Upper lobe of left lung (tissue), 6 donors: Measurements from ENCODE around the gene SCG5. TPM values are rescaled to one million over a fixed set of nuclear protein-coding genes. Genes with fewer than 3 reads are reported as not detected.

Experiments
- ATAC-seq, 2 donors: fragments of 200-7000 bp; cut with Tn5 transposase; one replicate each; pipeline ENCODE4 v1.9.1; 2022; ENCODE audit warnings: mild to moderate bottlenecking in 2 of 2, moderate library complexity in 2 of 2; ENCODE audit not compliant: low FRiP score in 2 of 2
- DNase-seq, 2 donors: peaks; one replicate each; pipeline ENCODE4 v3.0.0-alpha.2; 2019 to 2020
- H3K27ac ChIP-seq, 4 donors: fragments of 200-600 bp; sonication (generic); one replicate each; pipeline ENCODE4 v1.5.1; 2016 to 2019
- H3K27me3 ChIP-seq, 4 donors: fragments of 200-600 bp; sonication (generic); one replicate each; pipeline ENCODE4 v1.5.1; 2017 to 2019
- H3K36me3 ChIP-seq, 4 donors: fragments of 200-600 bp; sonication (generic); one replicate each; pipeline ENCODE4 v1.5.1; 2016 to 2019
- H3K4me1 ChIP-seq, 4 donors: fragments of 200-600 bp; sonication (generic); one replicate each; pipeline ENCODE4 v1.5.1; 2018 to 2019
- H3K4me3 ChIP-seq, 4 donors: fragments of 200-600 bp; sonication (generic); one replicate each; pipeline ENCODE4 v1.5.1; 2017 to 2019; ENCODE audit warnings: mild to moderate bottlenecking in 2 of 4, moderate library complexity in 1 of 4
- H3K9me3 ChIP-seq, 4 donors: fragments of 200-600 bp; sonication (generic); one replicate each; pipeline ENCODE4 v1.5.1; 2018 to 2019
- EP300 ChIP-seq, 4 donors: sonication (generic); formaldehyde crosslinking; IDR thresholded peaks; one replicate each; pipeline ENCODE4 v1.5.1; 2017; ENCODE audit warnings: antibody characterized with exemption in 4 of 4, control low read depth in 2 of 4
- POLR2A ChIP-seq, 4 donors: fragments of 450-650 bp; IDR thresholded peaks; one replicate each; pipeline ENCODE4 v1.5.1; 2016 to 2017; ENCODE audit warnings: antibody characterized with exemption in 4 of 4, mild to moderate bottlenecking in 2 of 4
- POLR2AphosphoS5 ChIP-seq, 2 donors: sonication (generic); formaldehyde crosslinking; IDR thresholded peaks; one replicate each; pipeline ENCODE4 v1.5.1; 2017; ENCODE audit warnings: antibody characterized with exemption in 2 of 2
- WGBS, 2 donors: methylation state at CpG; one replicate each; pipeline ENCODE4 v1.1.5; 2017 to 2018; 5-methylcytosine and 5-hydroxymethylcytosine counted together
- total RNA-seq, 6 donors: library from RNA; depleted of rRNA in 4 of 6; stranded (reverse); fragments of >200 nt in 4 of 6; gene quantifications; one replicate each; pipeline versions ENCODE4 v1.1.0 to v1.2.1, GENCODE V29; 2016 to 2021
- TF ChIP-seq, protein P1 (sequence below), 6 experiments: fragments of 450-650 bp in 4 of 6; fragments of 200-600 bp in 2 of 6; sonication (generic) in 2 of 6; IDR thresholded peaks; one replicate each; pipeline ENCODE4 v1.5.1; 2016 to 2019; ENCODE audit warnings: antibody characterized with exemption in 6 of 6
- donor health status: DM: no; HTN: no; CAD: no; lungs with moderate emphysema.
- donor health status: DM: no; HTN: yes; CAD: no; lungs with severe emphysema.

The SCG5 gene
- total RNA-seq, 6 donors from 2014 or later, result 0.61 to 1.7 (median 0.97) TPM; not detected in 3

- no peaks in the 10 kb centered on the region for H3K4me1 ChIP-seq
- ATAC-seq (no peak), DNase-seq (no peak)
- no peak for TF ChIP-seq EP300 (IDR thresholded peaks at IDR 0.05)
- TF ChIP-seq, protein P1, sequence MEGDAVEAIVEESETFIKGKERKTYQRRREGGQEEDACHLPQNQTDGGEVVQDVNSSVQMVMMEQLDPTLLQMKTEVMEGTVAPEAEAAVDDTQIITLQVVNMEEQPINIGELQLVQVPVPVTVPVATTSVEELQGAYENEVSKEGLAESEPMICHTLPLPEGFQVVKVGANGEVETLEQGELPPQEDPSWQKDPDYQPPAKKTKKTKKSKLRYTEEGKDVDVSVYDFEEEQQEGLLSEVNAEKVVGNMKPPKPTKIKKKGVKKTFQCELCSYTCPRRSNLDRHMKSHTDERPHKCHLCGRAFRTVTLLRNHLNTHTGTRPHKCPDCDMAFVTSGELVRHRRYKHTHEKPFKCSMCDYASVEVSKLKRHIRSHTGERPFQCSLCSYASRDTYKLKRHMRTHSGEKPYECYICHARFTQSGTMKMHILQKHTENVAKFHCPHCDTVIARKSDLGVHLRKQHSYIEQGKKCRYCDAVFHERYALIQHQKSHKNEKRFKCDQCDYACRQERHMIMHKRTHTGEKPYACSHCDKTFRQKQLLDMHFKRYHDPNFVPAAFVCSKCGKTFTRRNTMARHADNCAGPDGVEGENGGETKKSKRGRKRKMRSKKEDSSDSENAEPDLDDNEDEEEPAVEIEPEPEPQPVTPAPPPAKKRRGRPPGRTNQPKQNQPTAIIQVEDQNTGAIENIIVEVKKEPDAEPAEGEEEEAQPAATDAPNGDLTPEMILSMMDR (IDR thresholded peaks at IDR 0.05), result no peak
- TF ChIP-seq POLR2AphosphoS5 (IDR thresholded peaks at IDR 0.05), result no peak
- no peak for TF ChIP-seq POLR2A (IDR thresholded peaks at IDR 0.05)
- H3K36me3 ChIP-seq, result no peaks in the 10 kb centered on the region
- H3K4me3 ChIP-seq, result no peak overlapping the region
- no peak overlapping the region for H3K27ac ChIP-seq
- no peaks in the 10 kb centered on the region for H3K27me3 ChIP-seq
- H3K9me3 ChIP-seq, result no peaks in the 10 kb centered on the region
- WGBS, 2 donors, result 75 to 83% methylated on average over 4 to 5 of the region's 5 CpGs
These were observed 57.4 kb downstream of the SCG5 start for GRCh38 chr15:32698773-32699390.

- no peak for TF ChIP-seq POLR2AphosphoS5 (IDR thresholded peaks at IDR 0.05)
- TF ChIP-seq EP300 (IDR thresholded peaks at IDR 0.05), result no peak
- no peak for TF ChIP-seq POLR2A (IDR thresholded peaks at IDR 0.05)
- TF ChIP-seq, protein P1 (IDR thresholded peaks at IDR 0.05), result no peak
These were observed 59.1 kb downstream of the SCG5 start for GRCh38 chr15:32700501-32701150.

DNA sequence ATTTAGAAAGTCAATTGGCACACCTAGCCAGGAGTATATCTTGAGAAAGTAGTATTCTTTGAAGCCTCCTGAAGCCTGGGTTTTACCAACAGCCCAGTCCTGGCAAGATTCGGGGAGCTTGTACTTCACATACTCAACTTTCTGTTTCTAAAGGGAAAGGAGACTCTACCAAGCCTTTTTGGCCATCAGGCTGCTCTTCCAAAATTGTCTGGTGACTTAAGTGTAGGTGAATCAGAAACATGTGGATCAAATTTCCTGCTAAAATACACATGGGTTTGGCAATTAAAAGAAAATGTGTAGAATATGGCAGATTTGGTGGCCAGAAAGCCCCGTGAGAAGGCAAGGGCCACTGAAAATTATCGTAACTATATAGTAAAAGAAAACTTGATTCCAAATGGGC is 60.4 kb downstream of the SCG5 start:
- no peaks in the 10 kb centered on the region for H3K27me3 ChIP-seq
- DNase-seq (no peak), ATAC-seq (no peak)
- WGBS, 2 donors, result 61 to 64% methylated on average over 3 of the region's 3 CpGs
- no peak overlapping the region for H3K27ac ChIP-seq
- H3K9me3 ChIP-seq, result no peaks in the 10 kb centered on the region
- no peak for TF ChIP-seq POLR2AphosphoS5 (IDR thresholded peaks at IDR 0.05)
- TF ChIP-seq, protein P1 (IDR thresholded peaks at IDR 0.05), result no peak
- TF ChIP-seq EP300 (IDR thresholded peaks at IDR 0.05), result no peak
- no peak for TF ChIP-seq POLR2A (IDR thresholded peaks at IDR 0.05)
- H3K4me3 ChIP-seq, result no peak overlapping the region
- H3K36me3 ChIP-seq, result no peaks in the 10 kb centered on the region
- H3K4me1 ChIP-seq, result no peaks in the 10 kb centered on the region

More at GRCh38 chr15:32700501-32701150, 59.1 kb downstream of the SCG5 start:
- ATAC-seq (no peak), DNase-seq (no peak)
- Histone ChIP-seq H3K4me3 (no peak overlapping the region), H3K9me3 (no peaks in the 10 kb centered on the region), H3K36me3 (no peaks in the 10 kb centered on the region), H3K27ac (no peak overlapping the region), H3K4me1 (no peaks in the 10 kb centered on the region), H3K27me3 (no peaks in the 10 kb centered on the region)
- 86 to 89% methylated on average over 14 of the region's 14 CpGs for WGBS, 2 donors

GRCh38 chr15:32704395-32704981 is 63.0 kb downstream of the SCG5 start:
- ATAC-seq (no peak), DNase-seq (no peak)
- Histone ChIP-seq H3K36me3 (no peaks in the 10 kb centered on the region), H3K4me1 (no peaks in the 10 kb centered on the region), H3K4me3 (no peak overlapping the region), H3K27me3 (no peaks in the 10 kb centered on the region), H3K9me3 (no peaks in the 10 kb centered on the region), H3K27ac (no peak overlapping the region)
- 60 to 63% methylated on average over 8 of the region's 8 CpGs for WGBS, 2 donors
- TF ChIP-seq, protein P1 (IDR thresholded peaks at IDR 0.05), result no peak
- TF ChIP-seq POLR2AphosphoS5 (IDR thresholded peaks at IDR 0.05), result no peak
- TF ChIP-seq EP300 (IDR thresholded peaks at IDR 0.05), result no peak
- TF ChIP-seq POLR2A (IDR thresholded peaks at IDR 0.05), result no peak
